ENCODE results near the gene TCEAL5.
"Not testable (repeated sequence)": the region's sequence is repeated elsewhere in the genome, so short reads cannot be mapped to it uniquely, and the experiment has no call there.

The TCEAL5 gene, protein sequence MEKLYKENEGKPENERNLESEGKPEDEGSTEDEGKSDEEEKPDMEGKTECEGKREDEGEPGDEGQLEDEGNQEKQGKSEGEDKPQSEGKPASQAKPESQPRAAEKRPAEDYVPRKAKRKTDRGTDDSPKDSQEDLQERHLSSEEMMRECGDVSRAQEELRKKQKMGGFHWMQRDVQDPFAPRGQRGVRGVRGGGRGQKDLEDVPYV

DNA sequence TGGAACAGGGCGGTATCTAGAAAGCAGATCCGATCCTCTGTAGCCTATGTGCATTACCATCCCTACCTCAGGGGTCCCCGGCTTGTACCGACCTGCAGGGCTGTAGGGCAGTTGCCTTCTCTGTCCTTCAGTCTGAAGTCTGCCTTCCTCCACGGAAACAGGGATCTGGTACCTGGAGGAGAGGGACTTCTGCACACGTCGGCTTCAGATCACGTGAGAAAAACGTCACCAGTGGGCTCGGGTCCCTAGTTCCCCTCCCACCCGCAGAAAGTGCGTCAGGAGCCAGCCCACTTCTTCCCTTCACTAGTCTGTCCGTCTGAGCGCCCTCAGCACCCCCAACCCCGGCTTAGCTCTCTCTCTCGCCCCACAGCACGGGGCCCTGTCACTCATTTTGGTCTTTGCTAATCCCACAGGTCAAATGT, at the start of gene TCEAL5:
Gene TCEAL5, minus strand, starts transcription at position 170 of the 422 bp plus-strand sequence. CDS start 2,187 bp downstream, outside the sequence.
- DNase-seq = no peak

DNA sequence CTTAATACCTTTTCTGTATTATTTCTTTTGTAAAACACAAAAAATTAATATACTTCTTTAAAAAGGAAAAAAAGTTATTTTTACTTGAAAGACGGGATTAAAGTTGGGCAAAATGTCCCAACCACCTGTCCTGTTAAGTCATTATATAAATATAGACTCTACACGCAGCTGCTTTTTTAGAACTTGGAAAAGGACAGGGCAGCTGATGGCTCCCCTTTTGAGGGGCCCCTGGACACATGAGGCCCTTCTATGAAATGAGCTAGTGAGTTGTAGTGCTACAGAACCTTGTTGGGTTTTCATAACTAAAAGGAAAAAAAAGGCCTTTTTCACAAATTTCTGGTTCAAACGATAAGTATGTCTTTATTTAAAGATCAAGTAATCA, 34.8 kb upstream of the TCEAL5 start:
- DNase-seq = no peak

DNA sequence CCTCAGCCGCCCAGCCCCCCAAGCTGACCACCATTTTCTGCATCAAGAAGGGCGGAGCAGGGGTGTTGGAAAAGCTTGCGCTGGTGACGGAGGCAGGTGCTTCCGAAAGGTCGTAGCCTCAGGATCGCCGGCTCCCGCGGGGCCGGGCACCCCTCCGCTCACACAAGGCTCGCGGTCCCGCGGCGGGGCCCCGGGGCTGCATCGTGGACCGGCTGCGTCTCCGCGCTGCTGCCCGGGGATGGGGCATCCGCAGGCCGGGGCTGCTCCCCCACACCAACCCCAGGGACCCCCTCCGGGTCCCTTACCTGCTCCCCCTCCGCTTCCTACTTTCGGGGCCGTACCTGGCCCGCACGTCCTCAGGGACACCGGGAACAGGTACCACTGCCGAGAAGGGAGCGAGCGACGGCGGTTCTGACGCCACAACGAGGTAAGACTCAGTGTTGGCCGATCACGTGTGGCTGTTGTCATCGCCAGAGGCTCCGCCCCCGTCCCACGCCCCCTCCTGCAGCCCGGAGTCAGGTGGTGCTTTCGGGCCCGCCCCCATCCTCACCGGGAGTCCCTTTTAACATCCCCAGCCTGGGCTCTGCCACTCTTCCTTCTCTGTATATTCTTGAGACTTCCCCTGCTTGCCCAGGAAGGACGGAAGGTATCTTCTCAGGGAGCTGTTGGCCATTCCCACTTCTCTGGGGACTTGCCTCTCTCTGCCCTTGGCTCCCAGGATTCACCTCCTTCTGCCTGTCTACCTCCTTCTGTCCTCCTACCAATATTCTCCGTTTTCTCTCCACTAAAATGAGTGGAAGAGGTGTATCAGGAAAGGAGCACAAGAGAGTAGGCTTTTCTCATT, 34.2 kb upstream of the TCEAL5 start, which contains the start of gene BEX2:
Gene BEX2, minus strand, starts transcription at position 436 of the 844 bp plus-strand sequence. CDS start 1,014 bp downstream, outside the sequence.
- DNase-seq = peak; percentile 85

GRCh38 chrX:103309860-103310554, 33.5 kb upstream of the TCEAL5 start:
- DNase-seq = no peak

DNA sequence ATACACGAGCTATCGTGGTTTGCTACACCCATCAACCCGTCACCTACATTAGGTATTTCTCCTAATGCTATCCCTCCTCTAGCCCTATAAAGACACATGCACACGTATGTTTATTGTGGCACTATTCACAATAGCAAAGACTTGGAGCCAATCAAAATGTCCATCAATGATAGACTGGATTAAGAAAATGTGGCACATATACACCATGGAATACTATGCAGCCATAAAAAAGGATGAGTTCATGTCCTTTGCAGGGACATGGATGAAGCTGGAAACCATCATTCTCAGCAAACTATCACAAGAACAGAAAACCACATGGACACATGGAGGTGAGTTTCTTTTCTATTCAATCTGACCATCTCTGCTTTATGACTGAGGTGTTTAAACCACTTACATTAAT, 29.1 kb upstream of the TCEAL5 start:
- not testable (repeated sequence) for DNase-seq

- no peak for DNase-seq
Measured at GRCh38 chrX:103304705-103305104, 28.2 kb upstream of the TCEAL5 start.

DNA sequence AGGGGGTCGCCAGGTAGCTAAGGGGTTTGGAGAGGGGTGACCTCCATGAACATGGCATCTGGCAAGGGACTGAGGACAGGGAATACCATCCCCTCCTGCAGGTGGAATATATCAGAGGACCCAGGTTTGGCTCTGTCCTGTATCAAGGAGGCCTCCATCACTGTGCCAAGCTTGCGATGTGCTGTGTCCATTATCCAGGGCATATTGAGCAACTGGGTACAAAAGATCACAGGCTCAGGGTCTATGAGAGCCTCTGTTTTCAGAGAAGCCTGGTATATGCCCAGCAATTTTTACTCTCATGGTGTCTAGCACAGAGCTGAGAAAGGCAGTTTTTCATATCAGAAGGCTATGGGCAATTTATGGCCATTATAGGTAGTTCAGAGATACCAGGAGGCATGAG, 16.6 kb upstream of the TCEAL5 start:
- DNase-seq = no peak

- DNase-seq = no peak
Measured at GRCh38 chrX:103279624-103280023, 3.1 kb upstream of the TCEAL5 start.

DNA sequence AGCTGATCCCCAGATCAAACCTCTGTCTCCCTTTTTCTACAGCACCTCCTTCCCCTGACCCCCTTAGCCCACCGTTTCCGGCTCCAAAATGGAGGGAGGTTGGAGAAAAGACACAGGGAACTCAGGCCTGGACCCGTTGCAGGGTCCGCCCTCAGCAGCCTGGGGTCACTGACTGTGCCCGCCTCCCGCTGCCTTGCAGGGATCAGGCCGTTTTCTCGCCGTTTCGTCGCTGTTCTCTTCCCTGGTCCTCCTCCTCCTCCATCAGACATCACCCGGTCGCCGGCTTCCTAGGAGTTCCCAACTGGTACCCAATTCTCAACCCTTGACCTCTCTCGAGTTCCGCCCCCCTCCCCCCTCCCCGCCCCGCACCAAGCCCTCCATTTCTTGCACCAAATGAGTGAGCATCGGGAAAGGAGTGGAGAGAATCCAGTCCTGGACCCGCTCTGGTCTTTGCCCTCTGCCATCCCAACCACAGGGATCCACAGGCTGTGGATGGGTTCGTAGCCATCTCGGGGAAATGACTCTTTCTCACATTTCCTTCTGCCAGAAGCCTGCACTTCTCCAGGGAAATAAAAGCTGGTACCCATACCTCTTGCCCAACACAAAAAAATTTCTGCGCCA, 493 bp downstream of the TCEAL5 start:
- DNase-seq = no peak

DNA sequence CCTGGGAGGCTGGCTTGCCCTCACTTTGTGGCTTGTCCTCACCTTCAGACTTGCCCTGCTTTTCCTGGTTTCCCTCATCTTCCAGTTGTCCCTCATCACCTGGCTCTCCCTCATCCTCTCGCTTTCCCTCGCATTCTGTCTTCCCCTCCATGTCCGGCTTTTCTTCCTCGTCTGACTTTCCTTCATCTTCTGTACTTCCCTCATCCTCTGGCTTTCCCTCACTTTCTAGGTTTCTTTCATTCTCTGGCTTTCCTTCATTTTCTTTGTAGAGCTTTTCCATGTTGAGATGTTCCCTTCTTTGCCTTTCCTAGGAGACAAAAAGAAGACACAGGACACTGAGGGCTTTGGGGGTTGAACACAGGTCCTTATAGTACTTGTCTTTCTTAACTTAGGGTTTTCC, 2.3 kb downstream of the TCEAL5 start:
- DNase-seq = no peak

- no peak for DNase-seq
Measured at GRCh38 chrX:103258275-103258674, 18.3 kb downstream of the TCEAL5 start.

- DNase-seq = no peak
Measured at GRCh38 chrX:103256651-103257050, 19.9 kb downstream of the TCEAL5 start.

DNA sequence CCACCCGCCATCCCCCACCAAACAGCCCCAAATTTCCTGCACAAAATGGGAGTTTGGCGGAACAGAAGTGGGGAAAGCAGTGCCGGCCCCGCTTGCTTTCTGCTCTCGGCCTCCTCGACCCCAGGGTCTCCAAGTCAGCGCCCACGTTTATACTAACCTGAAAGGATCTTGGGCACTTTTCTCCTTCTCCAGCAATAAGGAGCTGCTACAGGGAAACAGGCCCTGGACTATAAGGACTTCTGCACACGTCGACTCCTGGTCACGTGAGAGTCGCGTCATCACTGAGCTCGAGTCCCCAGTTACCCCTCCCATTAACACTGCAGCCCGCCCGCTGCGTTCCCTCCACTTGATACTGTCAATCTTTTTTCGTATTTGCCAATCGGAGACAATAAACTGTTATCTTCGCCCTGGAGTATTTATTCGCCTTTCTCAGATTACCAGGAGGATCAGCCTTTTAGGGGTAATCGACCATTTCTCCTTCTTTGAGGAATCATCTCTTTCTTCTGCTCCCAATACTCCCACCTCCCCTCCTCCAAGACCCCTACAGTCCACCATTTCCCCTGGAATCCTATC, 21.5 kb downstream of the TCEAL5 start, which contains the start of gene TCEAL8:
Gene TCEAL8, minus strand, starts transcription at position 235 of the 573 bp plus-strand sequence. CDS start 1,176 bp downstream, outside the sequence.
- DNase-seq = peak; percentile 58

- no peak for DNase-seq
Measured at GRCh38 chrX:103254171-103254824, 22.3 kb downstream of the TCEAL5 start.

- no peak for DNase-seq
Measured at GRCh38 chrX:103253608-103254007, 22.9 kb downstream of the TCEAL5 start.

GRCh38 chrX:103250977-103251376, 25.6 kb downstream of the TCEAL5 start:
- DNase-seq = no peak

DNA sequence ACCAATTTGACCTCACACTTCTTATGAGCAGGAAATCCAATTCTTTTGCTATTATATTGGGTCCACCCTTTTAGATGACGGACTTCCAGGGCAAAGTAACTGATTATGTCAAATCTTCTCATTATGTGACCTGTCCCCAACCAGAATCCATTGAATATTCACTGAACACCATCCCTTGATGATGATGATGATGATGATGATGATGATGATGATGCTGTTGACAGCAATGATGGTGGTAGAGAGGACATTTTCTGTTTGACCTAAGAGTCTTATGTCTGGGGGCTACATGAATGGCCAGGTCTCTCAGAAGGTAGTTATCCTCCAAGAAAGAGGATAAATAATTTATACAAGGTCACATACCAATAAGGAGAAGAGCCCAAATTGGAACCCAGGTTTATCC, 26.7 kb downstream of the TCEAL5 start:
- DNase-seq = no peak

DNA sequence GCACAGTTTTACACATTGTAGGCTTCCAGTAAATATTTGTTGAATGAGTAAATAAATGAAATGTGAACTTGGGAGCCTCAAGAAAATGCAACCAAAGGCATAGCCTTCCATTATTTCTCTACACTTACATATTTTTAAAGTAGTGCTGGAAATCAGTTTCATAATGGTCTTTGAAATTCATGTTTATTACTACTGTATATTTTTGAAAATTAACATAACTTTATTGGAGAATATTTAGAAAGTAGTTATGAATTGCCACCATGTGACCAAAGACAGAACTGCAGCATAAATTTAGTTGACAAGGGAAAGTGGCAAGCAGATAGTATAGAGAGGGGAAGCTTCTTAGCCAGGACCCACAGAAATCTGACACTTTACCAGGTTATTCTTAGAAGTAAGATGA, 28.0 kb downstream of the TCEAL5 start:
- no peak for DNase-seq

- no peak for DNase-seq
Measured at GRCh38 chrX:103240155-103240554, 36.4 kb downstream of the TCEAL5 start.

- no peak for DNase-seq
Measured at GRCh38 chrX:103236296-103236695, 40.3 kb downstream of the TCEAL5 start.

GRCh38 chrX:103235608-103236007, 40.9 kb downstream of the TCEAL5 start:
- not testable (repeated sequence) for DNase-seq

- no peak for DNase-seq
Measured at GRCh38 chrX:103234869-103235268, 41.7 kb downstream of the TCEAL5 start.
